ENCODE measurements around the gene GRIA2. TPM values are rescaled to one million over a fixed set of nuclear protein-coding genes. Genes with fewer than 3 reads are reported as not detected.

The GRIA2 gene
- polyA plus RNA-seq, 1 of the 3 experiments (the other 2 are of a cell fraction), result 0.16 TPM

GRCh38 chr4:157271166-157271869 lies 50.8 kb downstream of the GRIA2 start:
- H3K9me2 ChIP-seq, result no peaks in the 10 kb centered on the region
- no peak for TF ChIP-seq IRF3 (IDR thresholded peaks at IDR 0.05; ENCODE audit: low read depth, low read length)
- no peak for TF ChIP-seq RXRA (IDR thresholded peaks at IDR 0.05; ENCODE audit: borderline replicate concordance, low read depth)
- no peak for TF ChIP-seq EP300 (IDR thresholded peaks at IDR 0.05; ENCODE audit: borderline replicate concordance in 1 of 2, low read depth in 1 of 2, low read length in 1 of 2)
- TF ChIP-seq MXI1 (IDR thresholded peaks at IDR 0.05; ENCODE audit: low read depth, low read length), result no peak
- TF ChIP-seq POLR2AphosphoS5 (IDR thresholded peaks at IDR 0.05; ENCODE audit: low read depth, low read length), result no peak
- TF ChIP-seq, protein P1, sequence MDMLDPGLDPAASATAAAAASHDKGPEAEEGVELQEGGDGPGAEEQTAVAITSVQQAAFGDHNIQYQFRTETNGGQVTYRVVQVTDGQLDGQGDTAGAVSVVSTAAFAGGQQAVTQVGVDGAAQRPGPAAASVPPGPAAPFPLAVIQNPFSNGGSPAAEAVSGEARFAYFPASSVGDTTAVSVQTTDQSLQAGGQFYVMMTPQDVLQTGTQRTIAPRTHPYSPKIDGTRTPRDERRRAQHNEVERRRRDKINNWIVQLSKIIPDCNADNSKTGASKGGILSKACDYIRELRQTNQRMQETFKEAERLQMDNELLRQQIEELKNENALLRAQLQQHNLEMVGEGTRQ (IDR thresholded peaks at IDR 0.05; ENCODE audit: borderline replicate concordance, low read depth, low read length), result no peak
- TF ChIP-seq FOSL2 (IDR thresholded peaks at IDR 0.05; ENCODE audit: borderline replicate concordance, low read depth), result no peak
- TF ChIP-seq TEAD4 (IDR thresholded peaks at IDR 0.05; ENCODE audit: borderline replicate concordance, insufficient read depth), result no peak
- TF ChIP-seq GABPA (IDR thresholded peaks at IDR 0.05; ENCODE audit: low read depth), result no peak
- no peak for TF ChIP-seq USF1 (IDR thresholded peaks at IDR 0.05; ENCODE audit: borderline replicate concordance, low read depth)
- TF ChIP-seq, protein P2, sequence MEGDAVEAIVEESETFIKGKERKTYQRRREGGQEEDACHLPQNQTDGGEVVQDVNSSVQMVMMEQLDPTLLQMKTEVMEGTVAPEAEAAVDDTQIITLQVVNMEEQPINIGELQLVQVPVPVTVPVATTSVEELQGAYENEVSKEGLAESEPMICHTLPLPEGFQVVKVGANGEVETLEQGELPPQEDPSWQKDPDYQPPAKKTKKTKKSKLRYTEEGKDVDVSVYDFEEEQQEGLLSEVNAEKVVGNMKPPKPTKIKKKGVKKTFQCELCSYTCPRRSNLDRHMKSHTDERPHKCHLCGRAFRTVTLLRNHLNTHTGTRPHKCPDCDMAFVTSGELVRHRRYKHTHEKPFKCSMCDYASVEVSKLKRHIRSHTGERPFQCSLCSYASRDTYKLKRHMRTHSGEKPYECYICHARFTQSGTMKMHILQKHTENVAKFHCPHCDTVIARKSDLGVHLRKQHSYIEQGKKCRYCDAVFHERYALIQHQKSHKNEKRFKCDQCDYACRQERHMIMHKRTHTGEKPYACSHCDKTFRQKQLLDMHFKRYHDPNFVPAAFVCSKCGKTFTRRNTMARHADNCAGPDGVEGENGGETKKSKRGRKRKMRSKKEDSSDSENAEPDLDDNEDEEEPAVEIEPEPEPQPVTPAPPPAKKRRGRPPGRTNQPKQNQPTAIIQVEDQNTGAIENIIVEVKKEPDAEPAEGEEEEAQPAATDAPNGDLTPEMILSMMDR (IDR thresholded peaks at IDR 0.05), result no peak
- no peak for TF ChIP-seq YY1 (IDR thresholded peaks at IDR 0.05; ENCODE audit: low read depth)
- no peak for TF ChIP-seq FOXJ3 (CRISPR knock-in tag; IDR thresholded peaks at IDR 0.05)
- no peak for TF ChIP-seq CHD2 (IDR thresholded peaks at IDR 0.05; ENCODE audit: low read length, partially characterized antibody)
- TF ChIP-seq FOXM1 (IDR thresholded peaks at IDR 0.05; ENCODE audit: low read depth), result no peak
- no peak for TF ChIP-seq SMC3 (IDR thresholded peaks at IDR 0.05; ENCODE audit: low read depth, low read length)
- TF ChIP-seq, protein P3, sequence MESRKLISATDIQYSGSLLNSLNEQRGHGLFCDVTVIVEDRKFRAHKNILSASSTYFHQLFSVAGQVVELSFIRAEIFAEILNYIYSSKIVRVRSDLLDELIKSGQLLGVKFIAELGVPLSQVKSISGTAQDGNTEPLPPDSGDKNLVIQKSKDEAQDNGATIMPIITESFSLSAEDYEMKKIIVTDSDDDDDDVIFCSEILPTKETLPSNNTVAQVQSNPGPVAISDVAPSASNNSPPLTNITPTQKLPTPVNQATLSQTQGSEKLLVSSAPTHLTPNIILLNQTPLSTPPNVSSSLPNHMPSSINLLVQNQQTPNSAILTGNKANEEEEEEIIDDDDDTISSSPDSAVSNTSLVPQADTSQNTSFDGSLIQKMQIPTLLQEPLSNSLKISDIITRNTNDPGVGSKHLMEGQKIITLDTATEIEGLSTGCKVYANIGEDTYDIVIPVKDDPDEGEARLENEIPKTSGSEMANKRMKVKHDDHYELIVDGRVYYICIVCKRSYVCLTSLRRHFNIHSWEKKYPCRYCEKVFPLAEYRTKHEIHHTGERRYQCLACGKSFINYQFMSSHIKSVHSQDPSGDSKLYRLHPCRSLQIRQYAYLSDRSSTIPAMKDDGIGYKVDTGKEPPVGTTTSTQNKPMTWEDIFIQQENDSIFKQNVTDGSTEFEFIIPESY (IDR thresholded peaks at IDR 0.05; ENCODE audit: borderline replicate concordance, low read depth), result no peak
- TF ChIP-seq RCOR1 (IDR thresholded peaks at IDR 0.05; ENCODE audit: low read length), result no peak
- TF ChIP-seq JUND (IDR thresholded peaks at IDR 0.05), result no peak
- TF ChIP-seq, protein P4, sequence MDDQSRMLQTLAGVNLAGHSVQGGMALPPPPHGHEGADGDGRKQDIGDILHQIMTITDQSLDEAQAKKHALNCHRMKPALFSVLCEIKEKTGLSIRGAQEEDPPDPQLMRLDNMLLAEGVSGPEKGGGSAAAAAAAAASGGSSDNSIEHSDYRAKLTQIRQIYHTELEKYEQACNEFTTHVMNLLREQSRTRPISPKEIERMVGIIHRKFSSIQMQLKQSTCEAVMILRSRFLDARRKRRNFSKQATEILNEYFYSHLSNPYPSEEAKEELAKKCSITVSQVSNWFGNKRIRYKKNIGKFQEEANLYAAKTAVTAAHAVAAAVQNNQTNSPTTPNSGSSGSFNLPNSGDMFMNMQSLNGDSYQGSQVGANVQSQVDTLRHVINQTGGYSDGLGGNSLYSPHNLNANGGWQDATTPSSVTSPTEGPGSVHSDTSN (IDR thresholded peaks at IDR 0.05), result no peak
- no peaks in the 10 kb centered on the region for H3K9me3 ChIP-seq
- H3K36me3 ChIP-seq (replicated peaks in 1 of 2; ENCODE audit: control insufficient read depth in 1 of 2, insufficient read depth in 2 of 2, low read length in 1 of 2), result no peaks in the 10 kb centered on the region
- no peaks in the 10 kb centered on the region for H3F3A ChIP-seq (replicated peaks; ENCODE audit: insufficient read depth)
- H3K27ac ChIP-seq (ENCODE audit: low read depth in 2 of 2, low read length in 1 of 2), result no peak overlapping the region
- POLR2A ChIA-PET, result no interaction called here
- no peaks in the 10 kb centered on the region for H4K20me1 ChIP-seq (ENCODE audit: insufficient read depth)
- no peaks in the 10 kb centered on the region for H3K4me1 ChIP-seq (ENCODE audit: control insufficient read depth in 1 of 2, insufficient read depth in 2 of 2, low read depth in 1 of 2, low read length in 1 of 2)
- no peak overlapping the region for H3K4me2 ChIP-seq
- H3K4me3 ChIP-seq (ENCODE audit: low read depth in 2 of 2, low read length in 1 of 2), result no peak overlapping the region
- no peak overlapping the region for H3K9ac ChIP-seq
- WGBS (ENCODE audit: low lambda C conversion rate), result 0% methylated on average over 1 of the region's 1 CpG
- no peaks in the 10 kb centered on the region for H3K79me2 ChIP-seq (ENCODE audit: insufficient read depth)
- no peak for DNase-seq
- CTCF ChIA-PET, result no interaction called here
- H2AFZ ChIP-seq (ENCODE audit: low read depth), result no peak overlapping the region
- H3K27me3 ChIP-seq (ENCODE audit: insufficient read depth), result no peaks in the 10 kb centered on the region
